Measurements from ENCODE around the gene ARID3B. TPM values are rescaled to one million over a fixed set of nuclear protein-coding genes. Genes with fewer than 3 reads are reported as not detected.
"Not testable (repeated sequence)": the region's sequence is repeated elsewhere in the genome, so short reads cannot be mapped to it uniquely, and the experiment has no call there.

The ARID3B gene
- total RNA-seq, 1 donor from 2014 or later, result 15.2 TPM

GRCh38 chr15:74595271-74595670 lies 54.3 kb downstream of the ARID3B start:
- no peak for TF ChIP-seq POLR2AphosphoS5 (IDR thresholded peaks at IDR 0.05; ENCODE audit: insufficient read depth in 1 of 2, low read depth in 1 of 2)
- no peak for TF ChIP-seq POLR2A (IDR thresholded peaks at IDR 0.05)
- no peak for TF ChIP-seq CTCF (IDR thresholded peaks at IDR 0.05)
- peaks cover 0 to 23% of the 10 kb centered on the region in 2 donors for H3K36me3 ChIP-seq
- intact Hi-C loops (cut with DNase I), result no loop called here
- no peaks in the 10 kb centered on the region for H3K27me3 ChIP-seq
- no peaks in the 10 kb centered on the region for H3K9me3 ChIP-seq
- H3K4me3 ChIP-seq, result no peak overlapping the region
- peaks cover 11% of the 10 kb centered on the region for H3K4me1 ChIP-seq
- no peak overlapping the region for H3K27ac ChIP-seq
- DNase-seq (ENCODE audit: extremely low spot score in 2 of 2), result no peak

GRCh38 chr15:74596736-74597135 lies 55.7 kb downstream of the ARID3B start:
- DNase-seq (ENCODE audit: extremely low spot score in 2 of 2); H3K9me3 ChIP-seq; intact Hi-C loops (cut with DNase I); H3K4me3 ChIP-seq; H3K27ac ChIP-seq; H3K27me3 ChIP-seq: not testable (repeated sequence)
- Histone ChIP-seq H3K4me1 (peaks cover 11% of the 10 kb centered on the region), H3K36me3 (peaks cover 0 to 12% of the 10 kb centered on the region in 2 donors)

- H3K9me3 ChIP-seq; intact Hi-C loops (cut with DNase I); DNase-seq (ENCODE audit: extremely low spot score in 2 of 2); H3K36me3 ChIP-seq; H3K4me3 ChIP-seq; H3K27me3 ChIP-seq; H3K27ac ChIP-seq: not testable (repeated sequence)
- H3K4me1 ChIP-seq, result peaks cover 11% of the 10 kb centered on the region
Observed at GRCh38 chr15:74597146-74597705, 56.2 kb downstream of the ARID3B start.

- TF ChIP-seq POLR2AphosphoS5 (IDR thresholded peaks at IDR 0.05; ENCODE audit: insufficient read depth in 1 of 2, low read depth in 1 of 2), result peak; percentile 97
- peak; percentile 60 to 77 for TF ChIP-seq POLR2A (IDR thresholded peaks at IDR 0.05)
- no peak for TF ChIP-seq CTCF (IDR thresholded peaks at IDR 0.05)
- Histone ChIP-seq H3K36me3 (peaks cover 0 to 3% of the 10 kb centered on the region in 2 donors), H3K4me3 (peak overlapping the region; percentile 52 to 53), H3K9me3 (no peaks in the 10 kb centered on the region), H3K4me1 (peaks cover 11% of the 10 kb centered on the region), H3K27ac (peak overlapping the region; percentile 81), H3K27me3 (no peaks in the 10 kb centered on the region)
- intact Hi-C loops (cut with DNase I), result no loop called here
- peak in 1 of 2 donors; percentile 96 for DNase-seq (ENCODE audit: extremely low spot score in 2 of 2)
Observed at GRCh38 chr15:74598126-74598842, 57.3 kb downstream of the ARID3B start.

GRCh38 chr15:74599156-74599555 lies 58.1 kb downstream of the ARID3B start:
- peaks cover 11% of the 10 kb centered on the region for H3K4me1 ChIP-seq
- TF ChIP-seq CTCF (IDR thresholded peaks at IDR 0.05) (no peak), POLR2AphosphoS5 (IDR thresholded peaks at IDR 0.05; ENCODE audit: insufficient read depth in 1 of 2, low read depth in 1 of 2) (no peak), POLR2A (IDR thresholded peaks at IDR 0.05) (no peak)
- peak overlapping the region; percentile 81 for H3K27ac ChIP-seq
- H3K9me3 ChIP-seq, result no peaks in the 10 kb centered on the region
- no peaks in the 10 kb centered on the region for H3K27me3 ChIP-seq
- peak overlapping the region; percentile 52 to 53 for H3K4me3 ChIP-seq
- intact Hi-C loops (cut with DNase I), result no loop called here
- DNase-seq (ENCODE audit: extremely low spot score in 2 of 2), result no peak
- no peaks in the 10 kb centered on the region for H3K36me3 ChIP-seq

Measured in vagina (tissue), 2 donors.